HG03460 (cell line): ENCODE results near the gene DAD1.

ENCODE experiments used
- ATAC-seq: cut with Tn5 transposase; IDR thresholded peaks from one replicate; pipeline ENCODE4 v1.9.1; 2021; ENCODE audit not compliant: unreplicated experiment

Gene DAD1

DNA sequence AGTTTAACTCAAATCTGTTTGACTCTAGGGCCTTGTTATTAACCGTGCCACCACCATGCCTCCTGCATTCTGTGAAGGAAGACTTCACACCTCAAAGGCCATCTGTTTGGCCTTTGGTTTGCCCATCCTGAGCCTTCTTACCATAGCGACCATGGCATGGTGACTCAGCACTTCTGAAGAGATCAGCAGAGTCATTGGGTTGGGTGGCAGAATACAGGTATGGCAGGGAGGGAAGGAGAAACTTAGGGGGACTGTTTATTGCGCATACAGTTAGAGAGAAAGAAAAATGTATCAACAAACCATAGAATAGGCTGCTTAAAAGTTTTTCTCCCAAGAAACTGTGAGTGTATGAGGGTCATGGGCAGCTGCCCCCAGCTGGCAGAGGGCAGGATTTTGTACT is 49.2 kb downstream of the DAD1 start:
- no peak for ATAC-seq

DNA sequence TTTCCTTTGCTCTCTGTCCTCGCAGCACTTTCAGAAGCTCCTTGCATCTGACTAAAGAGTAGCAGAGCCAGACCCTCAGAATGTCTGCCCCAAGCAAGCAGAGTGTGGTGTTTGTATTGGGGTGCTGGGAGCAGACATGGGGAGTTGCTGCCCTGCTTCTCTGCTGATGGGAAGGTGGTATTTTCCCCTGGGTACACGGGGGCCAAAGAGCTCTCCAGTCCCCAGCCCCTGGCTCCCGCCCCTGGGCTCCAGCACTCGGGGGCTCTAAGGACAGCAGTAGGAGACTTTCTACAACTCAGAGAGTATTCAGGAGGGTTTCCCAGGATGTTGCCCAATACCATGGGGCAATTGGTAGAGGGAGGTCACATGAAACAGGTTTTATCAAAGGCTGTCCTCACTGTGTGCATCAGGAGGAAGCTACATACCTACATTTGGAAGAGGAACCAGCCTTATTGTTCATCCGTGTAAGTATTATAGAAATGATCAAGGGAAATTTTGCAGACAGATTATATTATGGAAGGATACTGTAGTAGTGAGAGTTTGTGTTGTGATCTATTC is 50.3 kb downstream of the DAD1 start:
- no peak for ATAC-seq

DNA sequence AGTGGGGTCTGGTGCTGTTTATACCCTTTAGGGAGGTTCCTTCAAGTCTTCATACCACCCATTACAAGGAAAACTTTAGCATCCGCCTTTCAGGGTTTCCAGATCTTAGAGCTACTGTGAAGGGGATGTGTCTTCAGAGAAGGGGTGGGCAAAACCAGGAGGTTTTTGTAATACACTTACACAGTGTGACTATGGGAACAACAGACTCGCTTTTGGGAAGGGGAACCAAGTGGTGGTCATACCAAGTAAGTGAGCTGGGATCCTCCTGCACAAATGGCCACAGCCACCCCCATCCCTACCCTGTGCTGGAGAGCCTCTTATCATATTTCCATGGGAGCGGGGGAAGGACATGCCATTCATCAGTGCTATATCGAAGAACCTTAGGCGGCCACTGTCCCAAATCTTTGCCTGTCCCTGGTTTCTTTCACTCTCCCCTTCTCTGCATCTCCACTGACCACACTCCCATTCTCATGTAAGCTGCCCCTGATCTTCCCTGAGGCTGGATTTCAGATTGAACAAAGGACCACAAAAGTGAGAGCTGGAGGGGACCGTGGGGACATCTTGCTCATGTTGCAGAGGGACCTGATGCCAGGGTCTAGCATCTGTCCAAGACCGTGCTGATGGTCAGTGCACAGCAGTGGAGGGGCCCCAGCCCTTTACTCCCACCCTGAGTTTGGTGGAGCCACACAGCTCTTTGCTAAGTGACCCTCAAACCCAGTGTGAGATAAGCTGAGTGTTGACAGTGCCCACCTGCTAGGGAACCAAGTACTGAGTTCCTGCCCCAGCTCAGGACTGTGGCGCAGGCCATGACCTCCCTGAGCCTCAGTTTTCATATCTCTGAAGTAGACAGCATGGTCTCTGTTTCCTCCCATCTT is 51.4 kb downstream of the DAD1 start:
- ATAC-seq, result no peak

DNA sequence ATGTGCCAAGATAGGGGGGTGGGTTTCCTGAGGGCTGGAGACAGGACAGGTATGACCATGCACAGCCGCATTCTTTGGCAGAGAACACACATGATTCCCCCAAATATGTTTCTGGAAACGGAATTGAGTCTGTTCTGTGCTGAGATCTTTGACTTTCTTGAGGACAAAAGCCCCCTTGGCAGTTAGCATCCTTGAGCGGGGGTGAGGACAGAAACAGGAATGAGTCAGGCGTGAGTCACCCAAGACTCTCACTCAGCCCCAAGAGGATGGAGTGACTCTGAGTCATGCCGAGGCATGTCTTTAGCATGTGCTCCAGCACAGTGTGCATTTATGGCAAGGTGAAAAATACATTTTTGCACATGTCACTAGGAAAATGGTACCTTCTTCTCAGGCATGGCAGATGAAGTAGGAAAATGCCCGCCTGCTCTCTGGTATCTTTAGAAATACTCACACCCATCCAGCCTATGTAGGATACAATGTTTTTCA is 52.1 kb downstream of the DAD1 start:
- ATAC-seq, result peak; percentile 72

DNA sequence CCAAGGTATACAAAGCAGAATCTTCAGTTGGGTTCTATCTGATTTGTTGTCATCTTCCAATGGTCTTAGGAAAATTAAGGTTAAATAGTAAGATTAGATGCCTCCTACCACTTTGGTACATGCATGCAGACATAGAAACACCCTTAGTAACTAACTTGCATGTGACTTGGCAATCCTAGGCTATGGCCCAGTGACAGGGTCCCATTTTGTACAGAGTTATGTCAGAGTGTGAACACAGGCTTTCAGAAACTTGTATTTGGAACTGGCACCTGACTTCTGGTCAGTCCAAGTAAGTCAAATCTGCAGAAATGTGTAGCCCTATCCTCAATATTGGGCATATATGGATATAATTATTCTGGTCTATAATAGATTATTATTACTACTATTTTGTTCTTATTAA is 53.1 kb downstream of the DAD1 start:
- ATAC-seq, result no peak

DNA sequence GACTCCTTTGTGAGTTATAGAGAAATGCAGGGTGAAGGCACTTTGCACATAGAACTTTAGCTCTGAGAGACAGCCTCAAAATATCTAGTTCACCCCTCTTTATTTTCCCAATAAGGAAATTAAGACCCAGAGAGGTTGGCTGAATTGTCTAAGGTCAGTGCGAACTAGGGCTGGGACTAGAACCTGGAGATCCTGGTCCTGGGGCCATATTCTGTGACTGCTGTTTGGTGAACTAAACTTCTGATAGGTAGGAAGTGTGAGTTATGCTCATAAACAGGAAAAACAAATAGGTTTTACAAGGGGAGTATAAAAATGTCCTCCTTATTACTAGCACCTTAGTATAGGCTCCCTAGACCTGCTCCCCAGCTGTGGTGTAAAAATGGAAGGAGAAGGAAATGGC is 53.9 kb downstream of the DAD1 start:
- no peak for ATAC-seq

DNA sequence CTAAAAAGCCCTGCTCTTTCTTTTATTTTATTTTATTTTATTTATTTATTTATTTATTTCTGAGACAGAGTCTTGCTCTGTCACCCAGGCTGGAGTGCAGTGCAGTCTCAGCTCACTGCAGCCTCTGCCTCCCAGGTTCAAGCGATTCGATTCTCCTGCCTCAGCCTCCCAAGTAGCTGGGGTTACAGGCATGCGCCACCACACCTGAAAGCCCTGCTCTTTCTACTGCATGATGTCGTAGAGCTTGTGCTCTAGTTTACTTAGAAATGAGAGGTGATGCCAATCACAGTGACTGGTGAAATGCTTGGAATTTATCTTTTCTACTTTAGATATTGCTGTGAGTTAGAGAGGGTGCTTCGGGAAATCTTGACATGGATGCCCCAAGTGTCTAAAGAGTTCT is 54.5 kb downstream of the DAD1 start:
- ATAC-seq, result no peak

DNA sequence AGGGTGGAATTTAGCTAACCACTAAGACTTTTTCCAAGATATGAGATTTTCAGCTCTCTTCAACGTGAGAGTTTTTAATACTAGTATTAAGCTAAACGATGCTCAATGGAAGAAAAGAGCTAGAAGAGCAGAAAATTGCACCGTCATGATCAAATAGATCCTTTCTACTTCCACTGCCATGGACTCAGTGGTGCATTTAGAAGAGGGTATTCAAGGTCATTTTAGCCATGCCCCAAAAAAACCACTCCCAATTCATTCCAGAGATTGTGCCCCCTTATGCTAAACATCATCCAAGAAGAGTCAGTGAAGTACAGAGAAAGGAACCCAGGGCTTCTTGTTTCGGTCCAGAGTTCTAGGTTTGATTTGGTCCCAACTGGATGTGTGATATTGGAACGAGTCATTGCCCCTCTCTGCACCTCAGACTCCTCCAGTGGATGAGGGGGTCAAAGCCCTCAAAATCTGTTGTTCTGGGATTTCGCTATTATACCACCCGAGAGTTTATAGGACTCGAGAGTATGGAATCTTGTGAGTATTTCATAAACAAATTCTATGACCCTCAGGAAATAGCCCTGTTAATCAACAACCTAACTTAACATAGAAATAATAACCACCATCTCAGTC is 55.2 kb downstream of the DAD1 start:
- no peak for ATAC-seq

DNA sequence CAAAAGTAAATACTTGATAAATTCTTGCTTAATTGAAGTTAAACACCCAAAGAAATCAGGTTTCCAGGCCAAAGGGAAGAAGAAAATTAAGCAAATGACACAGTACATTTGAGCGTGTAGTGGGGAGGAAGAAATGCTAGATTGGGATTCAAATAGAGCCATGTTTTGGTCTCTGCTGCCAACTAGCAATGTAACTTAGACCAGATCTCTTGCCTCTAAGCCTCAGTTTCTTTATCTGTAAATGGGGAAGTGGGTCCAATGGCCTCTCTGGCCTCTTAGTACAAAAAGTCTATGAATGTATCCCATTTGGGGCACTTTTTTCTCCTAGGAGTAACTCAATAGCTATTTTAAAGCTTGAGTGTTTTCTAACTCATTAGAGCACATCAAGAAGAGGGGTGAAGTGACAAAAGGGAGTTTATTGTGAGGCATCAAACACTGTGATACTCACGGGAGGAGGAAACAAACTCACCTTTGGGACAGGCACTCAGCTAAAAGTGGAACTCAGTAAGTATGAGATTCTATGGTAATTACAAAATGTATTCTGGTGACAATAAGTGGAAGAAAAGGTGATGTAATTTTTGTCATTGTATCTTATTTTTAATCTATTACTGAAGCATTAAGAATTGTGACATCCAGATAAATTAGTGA is 55.8 kb downstream of the DAD1 start:
- ATAC-seq, result no peak

DNA sequence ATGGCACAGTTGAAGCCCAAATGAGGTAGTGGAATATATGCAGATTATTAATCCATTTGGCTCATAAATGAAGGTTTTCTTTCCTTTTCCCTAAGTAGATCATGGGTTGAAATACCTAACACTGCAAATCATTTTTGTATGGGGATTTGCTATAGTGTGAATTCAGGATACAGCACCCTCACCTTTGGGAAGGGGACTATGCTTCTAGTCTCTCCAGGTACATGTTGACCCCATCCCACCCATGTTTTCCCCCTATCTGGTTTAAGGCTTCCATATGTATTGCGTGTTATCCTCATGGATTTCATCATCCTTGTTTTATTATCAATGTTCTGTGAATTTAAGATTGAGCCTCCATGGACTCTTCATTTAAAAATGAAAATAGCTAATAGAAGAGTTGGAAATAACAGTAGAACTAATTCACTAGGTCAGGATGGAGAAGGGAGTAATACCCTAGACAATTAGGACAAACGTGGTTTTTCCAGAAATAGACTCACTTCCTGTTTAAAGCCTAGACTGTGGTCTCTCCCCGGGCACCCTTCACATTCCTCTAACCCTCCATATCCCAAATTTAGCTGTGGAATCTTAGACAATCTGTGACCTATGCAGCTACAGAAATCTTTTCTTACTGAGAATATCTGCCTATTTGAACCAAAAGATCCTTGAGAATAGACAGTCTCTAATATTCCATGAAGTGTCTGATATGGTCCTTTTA is 56.5 kb downstream of the DAD1 start:
- no peak for ATAC-seq

DNA sequence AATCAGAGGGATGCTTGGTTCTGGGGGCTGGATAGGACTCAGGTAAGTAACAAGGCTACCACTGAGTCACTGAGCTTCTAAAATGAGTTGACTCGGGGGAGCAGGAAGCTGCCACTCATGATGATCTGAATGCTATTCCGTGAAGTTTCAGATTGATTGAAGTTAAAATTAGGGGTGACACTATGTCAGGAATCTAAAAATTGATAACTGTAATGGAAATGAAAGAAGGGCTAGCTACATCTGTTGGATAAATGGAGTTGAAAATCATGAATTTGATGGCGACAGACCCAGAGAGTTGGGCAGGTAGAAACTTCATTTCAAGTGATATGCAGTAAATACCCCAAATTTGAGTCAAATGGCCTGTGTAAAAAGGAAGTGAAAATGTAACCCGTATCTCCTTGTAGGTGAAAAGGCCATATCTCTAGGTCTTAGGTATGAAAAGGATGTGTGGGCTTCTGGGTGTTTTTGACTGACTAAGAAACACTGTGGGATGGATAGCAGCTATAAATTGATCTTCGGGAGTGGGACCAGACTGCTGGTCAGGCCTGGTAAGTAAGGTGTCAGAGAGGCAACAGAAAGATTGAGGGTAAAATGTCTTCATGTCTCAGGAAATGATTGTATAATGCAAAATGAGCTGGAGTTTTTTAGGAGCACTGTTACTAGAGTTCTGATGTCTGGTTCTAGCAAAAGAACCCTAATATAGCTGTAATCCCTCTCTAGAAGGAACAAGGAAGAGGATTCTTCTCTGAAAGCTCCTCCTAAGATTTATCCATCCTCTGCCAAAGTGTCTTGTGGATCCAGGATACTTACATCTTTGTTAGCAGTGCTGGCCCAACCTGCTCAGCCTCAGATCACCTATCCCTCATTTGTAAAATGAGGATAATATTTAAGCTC is 57.3 kb downstream of the DAD1 start:
- peak; percentile 71 for ATAC-seq

DNA sequence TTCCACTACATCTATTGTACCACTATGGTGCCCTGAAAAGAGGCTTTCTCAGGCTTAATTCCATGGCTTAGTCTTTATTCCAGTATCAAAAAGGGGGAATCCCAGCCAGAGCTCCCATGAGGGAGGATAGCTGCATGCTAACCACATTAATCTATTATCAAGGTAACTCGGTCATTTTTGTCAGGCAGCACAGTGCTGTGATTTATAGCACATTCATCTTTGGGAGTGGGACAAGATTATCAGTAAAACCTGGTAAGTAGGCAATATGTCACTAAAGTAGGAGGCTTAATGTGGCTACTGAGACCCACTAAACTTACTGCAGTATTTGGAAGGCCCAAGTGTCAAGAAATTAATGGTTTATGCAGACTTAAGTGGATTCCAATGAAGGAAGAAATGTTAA is 58.9 kb downstream of the DAD1 start:
- no peak for ATAC-seq

DNA sequence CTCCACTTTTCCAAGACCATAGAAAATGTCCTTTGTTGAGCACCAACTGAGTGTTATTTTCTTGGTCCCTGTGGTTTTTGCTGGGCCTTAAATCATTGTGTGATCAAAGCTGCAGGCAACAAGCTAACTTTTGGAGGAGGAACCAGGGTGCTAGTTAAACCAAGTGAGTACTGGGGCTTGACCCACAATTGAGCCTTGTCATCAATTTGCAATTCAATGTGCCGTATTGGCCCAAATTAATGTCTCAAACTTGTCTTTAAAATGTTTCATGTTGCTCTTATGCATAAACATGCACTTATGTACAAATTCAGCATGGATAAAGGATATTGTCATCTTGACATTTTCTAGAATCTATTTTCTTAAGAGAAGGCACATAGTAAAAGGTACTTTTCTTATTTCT is 62.3 kb downstream of the DAD1 start:
- no peak for ATAC-seq

DNA sequence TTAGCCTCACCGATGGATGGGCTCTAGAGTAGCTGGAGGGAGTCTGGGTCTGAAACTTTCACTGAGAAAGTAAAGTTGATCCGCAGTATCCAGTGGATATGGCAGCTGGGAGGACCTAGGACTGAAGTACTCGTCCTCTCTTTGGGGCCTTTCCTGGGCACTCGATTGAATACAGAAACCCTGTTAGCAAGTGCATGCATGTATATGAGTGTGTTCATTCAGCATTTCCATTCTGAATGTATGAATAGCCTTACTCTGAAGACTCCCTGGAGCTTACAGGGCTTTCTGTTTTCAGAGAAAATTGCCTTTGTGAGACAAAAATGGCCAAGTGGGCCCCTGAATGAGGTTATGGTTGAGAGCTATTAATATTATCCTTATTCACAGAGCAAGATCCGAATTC is 62.8 kb downstream of the DAD1 start:
- no peak for ATAC-seq

DNA sequence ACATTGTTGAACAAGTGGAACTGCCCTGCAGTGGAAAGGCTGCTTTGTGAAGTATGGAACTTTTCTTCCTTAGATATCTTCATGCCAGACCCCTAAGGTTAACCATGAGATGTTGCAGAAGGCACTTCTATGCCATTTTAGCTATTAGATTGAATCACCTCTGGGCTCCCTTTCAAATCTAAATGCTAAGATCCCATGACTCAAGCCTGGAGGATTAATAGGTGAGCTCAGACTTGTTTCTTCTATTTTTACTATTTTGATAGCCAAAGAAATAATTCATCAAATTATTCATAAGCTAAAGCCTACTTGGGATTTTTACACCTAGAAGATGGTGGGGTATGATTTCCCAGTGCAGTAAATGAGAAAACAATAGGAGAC is 64.3 kb downstream of the DAD1 start:
- no peak for ATAC-seq

DNA sequence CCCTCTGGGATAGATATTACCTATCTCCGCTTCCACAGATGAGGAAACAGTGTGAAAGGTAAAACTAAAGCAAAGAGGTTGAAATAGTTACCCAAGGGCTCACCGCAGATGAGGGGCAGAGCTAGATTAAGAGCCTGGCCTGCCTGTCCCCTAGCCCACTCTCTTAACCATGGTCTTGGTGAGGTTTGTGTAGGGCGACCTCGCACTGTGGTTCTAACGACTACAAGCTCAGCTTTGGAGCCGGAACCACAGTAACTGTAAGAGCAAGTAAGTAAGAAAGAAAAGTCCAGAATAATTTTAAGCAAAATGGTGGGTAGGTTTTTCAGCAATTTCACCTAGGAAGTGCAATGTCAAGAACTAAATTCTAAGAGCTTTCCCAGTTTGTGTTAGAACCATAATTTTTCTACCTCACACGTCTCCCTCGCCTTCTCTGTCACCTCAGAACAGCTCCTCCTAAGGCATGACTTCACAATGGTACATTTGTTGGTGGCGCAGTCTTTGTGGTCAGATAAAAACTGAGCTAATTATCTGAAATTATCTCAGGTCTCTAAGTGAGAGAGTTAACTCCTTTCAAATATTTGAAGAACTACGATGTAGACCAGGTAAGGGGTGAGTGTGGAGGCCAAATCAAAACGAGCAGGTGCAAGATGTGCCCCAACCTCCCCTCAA is 64.8 kb downstream of the DAD1 start:
- ATAC-seq, result no peak

DNA sequence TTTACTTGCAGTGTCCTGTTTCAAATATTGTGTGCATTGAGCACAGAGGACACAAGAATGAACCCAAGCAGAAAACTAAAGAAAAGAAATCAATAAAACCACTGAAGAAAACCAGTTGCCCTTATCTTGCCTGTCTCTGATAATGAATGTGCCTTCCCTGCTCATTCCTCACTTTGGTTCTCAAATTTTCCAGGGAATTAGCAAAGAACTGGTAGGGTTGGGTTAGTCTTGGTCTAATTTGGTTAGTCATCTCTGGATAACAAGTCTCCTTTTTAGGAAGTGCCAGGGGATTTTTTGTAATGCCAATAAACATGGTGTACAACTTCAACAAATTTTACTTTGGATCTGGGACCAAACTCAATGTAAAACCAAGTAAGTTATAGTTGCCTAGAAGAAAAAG is 65.7 kb downstream of the DAD1 start:
- ATAC-seq, result no peak

DNA sequence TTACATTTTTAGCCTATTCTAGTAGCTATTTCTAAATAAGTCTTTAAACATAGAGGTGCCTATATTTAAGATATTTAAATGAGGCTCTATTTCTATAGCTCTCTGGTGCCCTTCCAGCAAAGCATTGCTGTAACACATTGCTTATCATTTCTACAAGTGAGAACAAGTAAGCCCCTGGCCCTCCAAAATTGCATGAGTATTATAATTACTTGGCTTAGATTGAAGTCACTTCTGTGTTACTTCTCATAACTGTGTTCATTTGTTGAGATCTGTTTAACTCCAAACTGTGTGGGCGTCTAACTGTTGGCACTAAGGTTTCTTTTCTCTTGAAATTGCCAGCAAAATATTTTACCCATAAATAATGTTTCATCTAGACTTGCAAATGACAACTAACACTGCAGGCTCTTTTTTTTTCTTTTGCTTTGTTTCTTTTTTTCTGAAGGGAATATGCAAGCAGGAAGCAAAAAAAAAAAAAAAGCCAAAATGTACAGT is 66.5 kb downstream of the DAD1 start:
- no peak for ATAC-seq

DNA sequence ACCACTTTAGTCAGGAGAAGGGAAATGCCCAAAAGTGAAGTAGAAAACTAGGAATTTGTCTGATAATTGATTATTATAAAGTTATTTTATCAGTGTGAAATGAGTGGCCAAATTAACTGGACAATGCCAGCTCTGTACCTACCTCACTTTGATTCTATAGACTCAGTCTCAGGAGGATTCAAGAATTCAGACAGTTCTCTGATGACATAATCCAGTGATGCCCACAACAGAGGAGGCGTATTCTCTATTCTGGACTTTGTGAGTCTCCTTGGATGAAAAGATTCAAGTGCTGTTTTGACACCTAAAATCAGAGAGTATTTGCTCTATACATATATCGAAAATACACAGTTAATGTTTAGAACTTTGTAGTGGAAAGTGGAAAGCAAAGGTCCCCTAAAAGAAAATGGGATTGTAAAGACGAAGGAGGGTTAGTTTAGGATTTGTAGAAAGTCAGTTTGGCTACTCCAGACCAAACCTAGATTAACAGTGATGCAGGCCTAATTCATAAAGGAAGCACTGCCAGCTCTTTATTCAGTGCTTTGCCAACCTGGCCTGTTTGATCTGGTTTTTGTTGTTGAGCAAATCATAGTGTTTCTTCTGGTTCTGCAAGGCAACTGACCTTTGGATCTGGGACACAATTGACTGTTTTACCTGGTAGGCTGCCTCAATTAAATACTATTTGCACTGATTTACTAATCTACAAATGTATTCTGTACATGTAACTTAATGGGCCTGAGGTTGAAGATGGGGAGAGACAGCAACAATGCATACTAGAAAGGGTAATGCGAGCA is 67.4 kb downstream of the DAD1 start:
- no peak for ATAC-seq
